BE2C (cell line): ENCODE results near the gene HMG20A.

ENCODE experiments used
- DNase-seq: peaks from one replicate; pipeline ENCODE4 v3.0.0-alpha.2; 2020
- H3K27me3 ChIP-seq: fragments of 250-450 bp; sonication (Bioruptor Pico); 2 replicates; pipeline ENCODE4 v1.5.1; 2020; ENCODE audit warnings: mild to moderate bottlenecking
- H3K36me3 ChIP-seq: fragments of 250-450 bp; sonication (Bioruptor Pico); 2 replicates; pipeline ENCODE4 v1.5.1; 2020; ENCODE audit warnings: mild to moderate bottlenecking
- H3K4me1 ChIP-seq: fragments of 250-450 bp; sonication (Bioruptor Pico); 2 replicates; pipeline ENCODE4 v1.5.1; 2020
- H3K4me3 ChIP-seq: 2 replicates; pipeline ENCODE4 v1.5.1; 2011; ENCODE audit warnings: low read depth, low read length
- H3K9me3 ChIP-seq: fragments of 250-450 bp; sonication (Bioruptor Pico); 2 replicates; pipeline ENCODE4 v1.5.1; 2020
- TF ChIP-seq, protein P1 (sequence below): IDR thresholded peaks from 2 replicates; pipeline ENCODE4 v1.5.1; 2012; ENCODE audit warnings: mild to moderate bottlenecking, low read depth, low read length

HMG20A gene

DNA sequence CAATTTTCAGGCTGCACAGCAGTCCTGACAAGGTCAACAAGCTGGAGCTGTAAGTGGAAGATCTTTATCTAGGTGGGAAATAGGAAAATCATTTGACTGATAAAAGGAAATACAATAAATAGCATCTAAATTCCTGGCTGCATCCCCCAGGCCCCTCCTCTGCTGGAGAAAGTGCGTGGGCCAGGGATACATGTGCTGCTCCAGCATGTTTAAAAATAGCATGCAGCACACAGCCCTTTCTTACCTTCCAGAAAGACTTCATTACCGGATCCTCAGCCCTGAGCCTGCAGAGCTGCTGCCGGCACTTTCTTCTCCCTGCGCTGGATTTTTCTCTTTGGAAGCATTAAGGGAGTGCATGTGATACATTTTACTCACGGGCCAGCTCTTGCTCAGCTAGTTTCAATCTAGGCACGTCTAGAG lies 77.3 kb downstream of the HMG20A start:
- no peak overlapping the region; the same call in 1 of the 2 replicates for H3K4me3 ChIP-seq
- H3K9me3 ChIP-seq, result no peaks in the 10 kb centered on the region
- TF ChIP-seq, protein P1, sequence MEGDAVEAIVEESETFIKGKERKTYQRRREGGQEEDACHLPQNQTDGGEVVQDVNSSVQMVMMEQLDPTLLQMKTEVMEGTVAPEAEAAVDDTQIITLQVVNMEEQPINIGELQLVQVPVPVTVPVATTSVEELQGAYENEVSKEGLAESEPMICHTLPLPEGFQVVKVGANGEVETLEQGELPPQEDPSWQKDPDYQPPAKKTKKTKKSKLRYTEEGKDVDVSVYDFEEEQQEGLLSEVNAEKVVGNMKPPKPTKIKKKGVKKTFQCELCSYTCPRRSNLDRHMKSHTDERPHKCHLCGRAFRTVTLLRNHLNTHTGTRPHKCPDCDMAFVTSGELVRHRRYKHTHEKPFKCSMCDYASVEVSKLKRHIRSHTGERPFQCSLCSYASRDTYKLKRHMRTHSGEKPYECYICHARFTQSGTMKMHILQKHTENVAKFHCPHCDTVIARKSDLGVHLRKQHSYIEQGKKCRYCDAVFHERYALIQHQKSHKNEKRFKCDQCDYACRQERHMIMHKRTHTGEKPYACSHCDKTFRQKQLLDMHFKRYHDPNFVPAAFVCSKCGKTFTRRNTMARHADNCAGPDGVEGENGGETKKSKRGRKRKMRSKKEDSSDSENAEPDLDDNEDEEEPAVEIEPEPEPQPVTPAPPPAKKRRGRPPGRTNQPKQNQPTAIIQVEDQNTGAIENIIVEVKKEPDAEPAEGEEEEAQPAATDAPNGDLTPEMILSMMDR, result no peak
- no peaks in the 10 kb centered on the region for H3K27me3 ChIP-seq
- no peak for DNase-seq
- peaks cover 24% of the 10 kb centered on the region for H3K4me1 ChIP-seq
- H3K36me3 ChIP-seq, result no peaks in the 10 kb centered on the region

DNA sequence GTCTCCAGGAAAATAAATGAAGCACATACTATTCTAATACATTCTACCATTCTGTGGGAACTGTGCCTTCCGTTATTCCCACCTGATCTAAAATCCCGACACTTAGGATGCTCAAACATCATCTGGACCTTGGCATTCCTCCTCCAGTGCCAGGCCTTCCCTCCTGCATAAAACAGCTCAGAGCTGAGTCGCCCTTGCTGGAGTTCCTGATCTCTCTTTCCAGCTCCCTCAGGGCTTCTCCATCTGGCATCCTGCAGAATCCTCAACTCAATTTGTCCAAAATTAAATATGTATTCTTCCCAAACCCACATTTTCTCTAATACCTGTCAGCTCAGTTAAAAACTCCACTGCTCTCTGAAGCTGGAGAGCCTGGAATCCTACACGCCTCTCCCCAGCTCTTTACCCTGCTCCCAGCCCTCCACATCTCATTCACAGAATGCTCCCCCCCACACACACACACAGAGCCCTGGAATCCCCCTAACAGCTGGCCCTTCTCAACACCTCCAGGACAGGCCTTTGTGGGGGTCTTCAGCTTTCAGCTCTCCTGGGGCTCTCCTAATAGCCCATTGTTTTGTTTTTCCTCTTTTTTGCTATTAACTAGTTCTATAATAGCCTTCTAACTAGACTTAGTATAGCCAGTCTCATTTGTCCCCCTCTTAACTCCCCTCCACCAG lies 78.5 kb downstream of the HMG20A start:
- no peaks in the 10 kb centered on the region for H3K36me3 ChIP-seq
- DNase-seq, result no peak
- H3K4me1 ChIP-seq, result peaks cover 24% of the 10 kb centered on the region
- no peaks in the 10 kb centered on the region for H3K9me3 ChIP-seq
- H3K27me3 ChIP-seq, result no peaks in the 10 kb centered on the region
- no peak overlapping the region for H3K4me3 ChIP-seq
- TF ChIP-seq, protein P1, result no peak

DNA sequence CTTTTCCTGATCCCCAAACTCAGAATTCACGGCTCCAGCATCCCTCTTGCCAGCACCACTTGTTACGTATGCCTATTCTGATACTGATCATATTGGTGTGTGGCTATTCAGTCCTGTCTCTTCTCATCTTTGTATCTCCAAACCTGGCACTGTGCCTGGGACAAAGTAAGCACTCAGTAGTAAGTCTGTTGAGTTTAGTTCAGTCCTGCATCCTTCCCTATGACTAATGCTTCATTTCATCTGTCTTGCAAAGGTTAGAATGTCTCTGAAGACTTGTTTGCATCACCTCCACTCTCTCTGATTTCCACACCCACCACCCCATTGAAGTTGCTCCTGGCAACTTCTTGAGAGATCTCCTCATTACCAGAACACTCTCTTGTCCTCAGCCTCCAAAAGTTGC lies 80.3 kb downstream of the HMG20A start:
- Histone ChIP-seq H3K4me1 (peaks cover 24% of the 10 kb centered on the region), H3K9me3 (no peaks in the 10 kb centered on the region), H3K4me3 (no peak overlapping the region), H3K36me3 (no peaks in the 10 kb centered on the region), H3K27me3 (no peaks in the 10 kb centered on the region)
- TF ChIP-seq, protein P1, result no peak
- DNase-seq, result peak; percentile 32

DNA sequence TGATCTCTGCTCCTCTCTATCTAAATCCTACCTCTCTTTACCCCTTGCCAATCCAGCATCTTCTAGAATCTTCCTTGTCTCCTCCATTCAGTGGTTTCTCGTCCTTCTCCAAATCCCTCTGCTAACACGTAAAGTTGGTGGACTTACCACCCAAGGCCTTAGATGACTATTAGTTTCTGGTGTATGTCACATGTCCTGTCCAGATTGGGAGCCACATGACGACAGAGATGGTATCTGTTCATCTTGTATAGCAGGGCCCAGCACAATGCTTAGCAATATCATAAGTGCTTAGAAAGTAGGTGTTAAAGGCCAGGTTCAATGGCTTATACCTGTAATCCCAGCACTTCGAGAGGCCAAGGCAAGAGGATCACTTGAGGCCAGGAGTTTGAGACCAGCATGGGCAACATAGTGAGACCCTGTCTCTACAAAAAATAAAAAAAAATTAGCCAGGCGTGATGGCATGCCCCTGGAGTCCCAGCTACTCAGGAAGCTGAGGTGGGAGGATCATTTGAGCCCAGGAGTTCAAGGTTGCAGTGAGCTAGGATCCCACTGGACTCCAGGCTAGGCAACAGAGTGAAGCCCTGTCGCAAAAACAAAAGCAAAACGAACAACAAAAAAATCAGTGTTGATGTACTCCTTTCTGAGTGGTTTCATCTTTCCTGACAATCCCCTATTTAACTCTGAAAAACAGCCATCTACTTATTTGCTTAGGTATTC lies 81.8 kb downstream of the HMG20A start:
- Histone ChIP-seq H3K4me3 (no peak overlapping the region), H3K9me3 (no peaks in the 10 kb centered on the region), H3K4me1 (peaks cover 18% of the 10 kb centered on the region), H3K36me3 (no peaks in the 10 kb centered on the region), H3K27me3 (no peaks in the 10 kb centered on the region)
- TF ChIP-seq, protein P1, result no peak
- no peak for DNase-seq

DNA sequence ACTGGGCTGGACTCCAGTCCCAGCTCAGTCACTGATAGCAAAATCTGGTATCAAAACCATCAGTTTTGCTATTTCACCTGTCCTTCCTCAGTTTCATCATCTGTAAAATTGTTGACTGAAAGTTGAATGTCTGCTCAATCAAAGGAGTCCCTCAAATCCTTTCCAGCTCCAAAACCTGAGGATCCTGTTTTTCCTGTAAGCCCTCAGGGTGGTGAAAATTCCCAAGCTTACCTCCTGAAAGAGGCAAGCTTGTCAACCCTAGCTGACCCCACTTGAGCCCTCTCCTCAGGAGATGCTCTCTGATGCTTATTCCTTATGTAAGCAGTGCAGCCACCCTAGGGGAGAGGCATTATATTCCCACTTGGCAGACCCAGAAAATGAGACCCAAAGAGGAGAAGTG lies 82.6 kb downstream of the HMG20A start:
- H3K4me1 ChIP-seq, result peaks cover 13% of the 10 kb centered on the region
- H3K9me3 ChIP-seq, result no peaks in the 10 kb centered on the region
- H3K36me3 ChIP-seq, result no peaks in the 10 kb centered on the region
- no peaks in the 10 kb centered on the region for H3K27me3 ChIP-seq
- H3K4me3 ChIP-seq, result no peak overlapping the region
- no peak for DNase-seq
- TF ChIP-seq, protein P1, result no peak

DNA sequence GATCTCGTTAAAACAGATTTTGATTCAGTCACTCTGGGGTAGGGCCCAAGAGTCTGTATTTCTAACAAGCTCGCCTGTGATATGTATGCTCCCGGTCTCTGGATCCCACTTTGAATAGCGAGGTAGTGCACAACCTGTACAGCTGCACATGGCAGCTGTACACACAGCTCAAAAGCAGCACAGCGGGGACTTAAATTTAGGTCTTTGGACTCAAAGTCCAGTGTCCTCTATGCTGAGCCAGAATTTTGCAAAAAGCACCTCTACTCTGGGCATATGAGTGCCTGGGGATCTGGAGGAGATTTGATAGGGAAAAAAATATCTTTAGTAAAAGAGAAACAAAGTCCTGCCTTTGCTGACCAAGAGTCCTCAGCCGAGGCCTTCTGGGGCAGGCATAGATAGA lies 83.1 kb downstream of the HMG20A start:
- H3K4me1 ChIP-seq, result peaks cover 10% of the 10 kb centered on the region
- no peaks in the 10 kb centered on the region for H3K36me3 ChIP-seq
- H3K27me3 ChIP-seq, result no peaks in the 10 kb centered on the region
- no peak overlapping the region for H3K4me3 ChIP-seq
- TF ChIP-seq, protein P1, result no peak
- no peak for DNase-seq
- H3K9me3 ChIP-seq, result no peaks in the 10 kb centered on the region
